Loucy (cell line): ENCODE results near the gene COL21A1.

ENCODE experiments used
- H2AFZ ChIP-seq: fragments of 200-600 bp; sonication (generic); 2 replicates; pipeline ENCODE4 v1.6.0; 2016; ENCODE audit warnings: antibody characterized with exemption, mild to moderate bottlenecking, low read length, moderate library complexity
- H3F3A ChIP-seq: fragments of 200-600 bp; 2 replicates; pipeline ENCODE4 v1.6.0; 2016; ENCODE audit warnings: antibody characterized with exemption, low read depth, mild to moderate bottlenecking
- H3K27me3 ChIP-seq: fragments of 200-600 bp; sonication (generic); 2 replicates; pipeline ENCODE4 v1.6.1; 2014; ENCODE audit warnings: low read length, mild to moderate bottlenecking; ENCODE audit not compliant: insufficient read depth, poor library complexity, severe bottlenecking
- H3K36me3 ChIP-seq: fragments of 200-600 bp; sonication (generic); 2 replicates; pipeline ENCODE4 v1.6.1; 2016; ENCODE audit warnings: low read length; ENCODE audit not compliant: insufficient read depth
- H3K4me1 ChIP-seq: fragments of 200-600 bp; sonication (generic); 2 replicates; pipeline ENCODE4 v1.5.1; 2014; ENCODE audit warnings: low read length, mild to moderate bottlenecking; ENCODE audit not compliant: insufficient read depth, poor library complexity, severe bottlenecking
- H3K4me2 ChIP-seq: fragments of 200-600 bp; sonication (generic); 2 replicates; pipeline ENCODE4 v1.6.0; 2014; ENCODE audit warnings: antibody characterized with exemption, low read length, low read depth, mild to moderate bottlenecking; ENCODE audit not compliant: poor library complexity, severe bottlenecking
- H3K4me3 ChIP-seq: fragments of 200-600 bp; sonication (generic); 2 replicates; pipeline ENCODE4 v1.5.1; 2014; ENCODE audit warnings: low read length, mild to moderate bottlenecking, mixed read lengths; ENCODE audit not compliant: poor library complexity, severe bottlenecking
- H3K79me2 ChIP-seq: fragments of 200-600 bp; sonication (generic); 2 replicates; pipeline ENCODE4 v1.6.1; 2014; ENCODE audit warnings: low read length; ENCODE audit not compliant: insufficient read depth
- H3K9ac ChIP-seq: fragments of 200-600 bp; sonication (generic); 2 replicates; pipeline ENCODE4 v1.6.0; 2014; ENCODE audit warnings: mild to moderate bottlenecking, low read depth, low read length, moderate library complexity; ENCODE audit not compliant: poor library complexity, severe bottlenecking
- H3K9me2 ChIP-seq: fragments of 200-600 bp; sonication (generic); replicated peaks from 2 replicates; pipeline ENCODE4 v1.6.1; 2016; ENCODE audit warnings: low read depth, low read length, mixed read lengths
- H3K9me3 ChIP-seq: fragments of 200-600 bp; sonication (generic); 2 replicates; pipeline ENCODE4 v1.6.1; 2014; ENCODE audit warnings: mild to moderate bottlenecking, antibody characterized with exemption, low read length, low read depth; ENCODE audit not compliant: insufficient read depth
- H4K20me1 ChIP-seq: fragments of 200-600 bp; sonication (generic); 2 replicates; pipeline ENCODE4 v1.6.0; 2014; ENCODE audit warnings: antibody characterized with exemption, low read length, mild to moderate bottlenecking; ENCODE audit not compliant: insufficient read depth, poor library complexity, severe bottlenecking
- EZH2phosphoT487 ChIP-seq: fragments of 200-600 bp; IDR thresholded peaks from 2 replicates; pipeline ENCODE4 v1.6.1; 2018; ENCODE audit warnings: antibody characterized with exemption, mild to moderate bottlenecking, moderate library complexity, borderline replicate concordance
- TF ChIP-seq, protein P1 (sequence below): fragments of 200-600 bp; sonication (generic); conservative IDR thresholded peaks from 2 replicates; pipeline ENCODE4 v1.5.1; 2014; ENCODE audit warnings: mild to moderate bottlenecking, antibody characterized with exemption, low read length

Gene COL21A1

DNA sequence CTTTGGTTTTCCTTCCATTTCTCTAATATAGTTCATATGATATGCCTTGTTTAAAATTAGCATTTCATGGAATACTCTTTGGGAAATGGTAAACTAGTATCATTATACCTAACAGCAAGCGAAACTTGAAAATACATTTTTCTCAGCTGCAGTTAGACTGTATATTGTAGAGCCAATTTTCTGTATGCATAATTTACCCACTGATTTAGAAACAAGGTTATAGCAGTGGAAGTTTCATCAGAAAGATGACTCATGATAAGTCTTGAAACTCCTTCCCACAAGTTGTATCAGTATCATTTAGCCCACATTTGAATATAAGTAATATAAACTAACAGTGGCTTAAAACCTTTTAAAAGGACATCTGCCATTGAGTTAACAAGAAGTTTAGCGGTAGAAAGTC is 207.2 kb downstream of the COL21A1 start:
- Histone ChIP-seq H3K9me3 (no peaks in the 10 kb centered on the region), H4K20me1 (no peaks in the 10 kb centered on the region), H3K4me3 (no peak overlapping the region), H3K79me2 (no peaks in the 10 kb centered on the region), H3K27me3 (no peaks in the 10 kb centered on the region), H3K4me2 (no peak overlapping the region), H3K9me2 (no peaks in the 10 kb centered on the region), H3F3A (no peaks in the 10 kb centered on the region), H2AFZ (no peak overlapping the region), H3K4me1 (no peaks in the 10 kb centered on the region), H3K36me3 (no peaks in the 10 kb centered on the region), H3K9ac (no peak overlapping the region)
- TF ChIP-seq, protein P1, sequence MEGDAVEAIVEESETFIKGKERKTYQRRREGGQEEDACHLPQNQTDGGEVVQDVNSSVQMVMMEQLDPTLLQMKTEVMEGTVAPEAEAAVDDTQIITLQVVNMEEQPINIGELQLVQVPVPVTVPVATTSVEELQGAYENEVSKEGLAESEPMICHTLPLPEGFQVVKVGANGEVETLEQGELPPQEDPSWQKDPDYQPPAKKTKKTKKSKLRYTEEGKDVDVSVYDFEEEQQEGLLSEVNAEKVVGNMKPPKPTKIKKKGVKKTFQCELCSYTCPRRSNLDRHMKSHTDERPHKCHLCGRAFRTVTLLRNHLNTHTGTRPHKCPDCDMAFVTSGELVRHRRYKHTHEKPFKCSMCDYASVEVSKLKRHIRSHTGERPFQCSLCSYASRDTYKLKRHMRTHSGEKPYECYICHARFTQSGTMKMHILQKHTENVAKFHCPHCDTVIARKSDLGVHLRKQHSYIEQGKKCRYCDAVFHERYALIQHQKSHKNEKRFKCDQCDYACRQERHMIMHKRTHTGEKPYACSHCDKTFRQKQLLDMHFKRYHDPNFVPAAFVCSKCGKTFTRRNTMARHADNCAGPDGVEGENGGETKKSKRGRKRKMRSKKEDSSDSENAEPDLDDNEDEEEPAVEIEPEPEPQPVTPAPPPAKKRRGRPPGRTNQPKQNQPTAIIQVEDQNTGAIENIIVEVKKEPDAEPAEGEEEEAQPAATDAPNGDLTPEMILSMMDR: no peak
- TF ChIP-seq EZH2phosphoT487: no peak

DNA sequence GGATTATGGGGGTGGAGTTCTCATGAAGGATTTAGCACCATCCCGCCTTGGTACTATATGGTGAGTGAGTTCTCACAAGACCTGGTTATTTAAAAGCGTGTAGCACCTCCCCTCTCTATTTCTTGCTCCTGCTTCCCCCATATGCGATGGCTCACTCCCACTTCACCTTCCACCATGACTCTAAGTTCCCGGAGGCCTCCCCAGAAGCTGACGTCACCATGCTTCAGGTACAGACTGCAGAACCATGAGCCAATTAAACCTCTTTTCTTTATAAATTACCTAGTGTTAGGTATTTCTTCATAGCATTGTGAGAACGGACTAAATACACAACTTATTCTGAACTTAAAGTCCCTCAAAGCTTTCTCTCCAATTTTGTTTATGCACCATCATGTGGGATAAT is 208.6 kb downstream of the COL21A1 start:
- no peaks in the 10 kb centered on the region for H3K9me2 ChIP-seq
- H3F3A ChIP-seq: no peaks in the 10 kb centered on the region
- TF ChIP-seq EZH2phosphoT487: no peak
- TF ChIP-seq, protein P1: no peak
- H3K36me3 ChIP-seq: no peaks in the 10 kb centered on the region
- no peaks in the 10 kb centered on the region for H3K9me3 ChIP-seq
- H4K20me1 ChIP-seq: no peaks in the 10 kb centered on the region
- H3K4me3 ChIP-seq: no peak overlapping the region
- no peaks in the 10 kb centered on the region for H3K27me3 ChIP-seq
- H2AFZ ChIP-seq: no peak overlapping the region
- H3K4me2 ChIP-seq: no peak overlapping the region
- H3K79me2 ChIP-seq: no peaks in the 10 kb centered on the region
- no peaks in the 10 kb centered on the region for H3K4me1 ChIP-seq
- H3K9ac ChIP-seq: no peak overlapping the region

DNA sequence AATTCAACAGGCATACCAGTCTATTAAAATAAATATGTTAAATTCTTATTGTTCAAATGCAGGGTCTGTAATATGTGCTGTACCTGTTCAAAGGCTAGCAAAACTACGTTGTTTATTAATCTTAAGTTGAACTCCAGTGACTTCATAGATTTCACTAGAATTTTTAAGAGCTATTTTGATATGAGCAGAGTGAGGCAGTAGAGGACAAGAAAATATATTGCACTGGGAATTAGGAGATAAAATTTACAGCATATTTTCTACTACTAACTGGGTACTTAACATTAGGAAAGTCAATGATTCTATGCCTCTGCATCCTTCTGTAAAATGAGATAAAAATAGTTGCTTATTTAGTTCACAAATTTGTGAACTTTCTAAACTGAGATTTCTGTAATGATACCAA is 209.8 kb downstream of the COL21A1 start:
- Histone ChIP-seq H4K20me1 (no peaks in the 10 kb centered on the region), H3K36me3 (no peaks in the 10 kb centered on the region), H3K27me3 (no peaks in the 10 kb centered on the region), H3K79me2 (no peaks in the 10 kb centered on the region), H3K4me3 (no peak overlapping the region), H3K4me1 (no peaks in the 10 kb centered on the region), H3K4me2 (no peak overlapping the region), H2AFZ (no peak overlapping the region), H3K9me3 (no peaks in the 10 kb centered on the region), H3K9ac (no peak overlapping the region), H3F3A (no peaks in the 10 kb centered on the region), H3K9me2 (no peaks in the 10 kb centered on the region)
- TF ChIP-seq EZH2phosphoT487: no peak
- TF ChIP-seq, protein P1: 0 out of 2 replicates have a peak, but pooled peaks have one; percentile 16
